ENCODE results near the gene MRPS11.
"Not testable (repeated sequence)": the region's sequence is repeated elsewhere in the genome, so short reads cannot be mapped to it uniquely, and the experiment has no call there.

The MRPS11 gene

GRCh38 chr15:88428805-88429605, 38.5 kb upstream of the MRPS11 start:
- TF ChIP-seq, protein P1, sequence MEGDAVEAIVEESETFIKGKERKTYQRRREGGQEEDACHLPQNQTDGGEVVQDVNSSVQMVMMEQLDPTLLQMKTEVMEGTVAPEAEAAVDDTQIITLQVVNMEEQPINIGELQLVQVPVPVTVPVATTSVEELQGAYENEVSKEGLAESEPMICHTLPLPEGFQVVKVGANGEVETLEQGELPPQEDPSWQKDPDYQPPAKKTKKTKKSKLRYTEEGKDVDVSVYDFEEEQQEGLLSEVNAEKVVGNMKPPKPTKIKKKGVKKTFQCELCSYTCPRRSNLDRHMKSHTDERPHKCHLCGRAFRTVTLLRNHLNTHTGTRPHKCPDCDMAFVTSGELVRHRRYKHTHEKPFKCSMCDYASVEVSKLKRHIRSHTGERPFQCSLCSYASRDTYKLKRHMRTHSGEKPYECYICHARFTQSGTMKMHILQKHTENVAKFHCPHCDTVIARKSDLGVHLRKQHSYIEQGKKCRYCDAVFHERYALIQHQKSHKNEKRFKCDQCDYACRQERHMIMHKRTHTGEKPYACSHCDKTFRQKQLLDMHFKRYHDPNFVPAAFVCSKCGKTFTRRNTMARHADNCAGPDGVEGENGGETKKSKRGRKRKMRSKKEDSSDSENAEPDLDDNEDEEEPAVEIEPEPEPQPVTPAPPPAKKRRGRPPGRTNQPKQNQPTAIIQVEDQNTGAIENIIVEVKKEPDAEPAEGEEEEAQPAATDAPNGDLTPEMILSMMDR (IDR thresholded peaks at IDR 0.05; ENCODE audit: poor library complexity, severe bottlenecking): no peak

DNA sequence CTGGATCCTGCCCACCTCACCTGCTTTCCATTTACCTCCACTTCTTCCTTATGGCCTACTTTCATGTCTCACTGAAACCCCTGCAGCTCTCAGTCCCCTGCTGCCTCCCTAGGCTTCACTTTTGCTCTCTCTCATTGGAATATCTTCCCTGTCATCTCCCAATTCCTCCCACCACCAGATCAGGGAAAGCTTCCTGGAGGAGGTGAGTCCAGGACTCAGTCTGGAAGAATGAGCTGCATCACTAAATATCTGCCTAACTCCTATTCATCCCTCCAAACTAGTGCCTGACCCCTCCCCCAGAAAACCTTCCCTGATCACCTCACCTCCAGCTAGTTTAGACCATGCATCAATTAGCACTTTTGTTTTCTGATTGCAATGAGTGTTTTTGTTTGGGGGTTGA, 37.5 kb upstream of the MRPS11 start:
- ATAC-seq (ENCODE audit: low read depth) (no peak), DNase-seq (ENCODE audit: low spot score) (no peak)
- H3K27ac ChIP-seq (ENCODE audit: poor library complexity, severe bottlenecking): no peak overlapping the region
- no peaks in the 10 kb centered on the region for H3K9me3 ChIP-seq (ENCODE audit: severe bottlenecking)
- H3K27me3 ChIP-seq (ENCODE audit: insufficient read depth, poor library complexity, severe bottlenecking): peaks cover 50% of the 10 kb centered on the region
- no peak overlapping the region for H3K4me3 ChIP-seq (ENCODE audit: severe bottlenecking)
- TF ChIP-seq, protein P1 (IDR thresholded peaks at IDR 0.05; ENCODE audit: poor library complexity, severe bottlenecking): no peak
- no peaks in the 10 kb centered on the region for H3K4me1 ChIP-seq (ENCODE audit: insufficient read depth, poor library complexity, severe bottlenecking)
- no peaks in the 10 kb centered on the region for H3K36me3 ChIP-seq (ENCODE audit: low read depth)

More at GRCh38 chr15:88428805-88429605, 38.5 kb upstream of the MRPS11 start:
- no peaks in the 10 kb centered on the region for H3K4me1 ChIP-seq (ENCODE audit: insufficient read depth, poor library complexity, severe bottlenecking)
- H3K36me3 ChIP-seq (ENCODE audit: low read depth): no peaks in the 10 kb centered on the region
- no peak overlapping the region for H3K4me3 ChIP-seq (ENCODE audit: severe bottlenecking)
- DNase-seq (ENCODE audit: low spot score): no peak
- no peak for ATAC-seq (ENCODE audit: low read depth)
- no peaks in the 10 kb centered on the region for H3K9me3 ChIP-seq (ENCODE audit: severe bottlenecking)
- peaks cover 42% of the 10 kb centered on the region for H3K27me3 ChIP-seq (ENCODE audit: insufficient read depth, poor library complexity, severe bottlenecking)
- no peak overlapping the region for H3K27ac ChIP-seq (ENCODE audit: poor library complexity, severe bottlenecking)

DNA sequence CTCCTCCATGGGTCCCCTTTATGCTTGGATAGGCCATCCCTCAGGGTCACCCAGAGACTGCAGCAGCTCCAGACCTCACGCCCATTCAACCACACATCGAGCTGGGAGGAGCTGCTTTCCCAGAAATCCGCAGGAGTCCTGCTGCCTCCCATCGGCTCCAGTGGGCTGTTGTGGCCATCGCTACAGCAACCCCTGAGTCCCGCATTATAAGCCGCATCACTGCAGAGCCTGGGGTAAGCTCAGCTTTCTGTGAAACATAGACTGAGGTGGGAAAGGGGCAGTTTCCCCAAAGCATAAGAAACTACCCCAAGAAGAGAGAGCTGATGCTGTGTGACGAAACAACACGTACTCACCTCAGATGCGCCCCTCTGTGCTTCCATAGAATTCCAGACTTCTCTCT, 36.1 kb upstream of the MRPS11 start:
- H3K9me3 ChIP-seq (ENCODE audit: severe bottlenecking): no peaks in the 10 kb centered on the region
- H3K27me3 ChIP-seq (ENCODE audit: insufficient read depth, poor library complexity, severe bottlenecking): peaks cover 40% of the 10 kb centered on the region
- ATAC-seq (ENCODE audit: low read depth) (no peak), DNase-seq (ENCODE audit: low spot score) (no peak)
- no peaks in the 10 kb centered on the region for H3K36me3 ChIP-seq (ENCODE audit: low read depth)
- TF ChIP-seq, protein P1 (IDR thresholded peaks at IDR 0.05; ENCODE audit: poor library complexity, severe bottlenecking): no peak
- H3K4me3 ChIP-seq (ENCODE audit: severe bottlenecking): no peak overlapping the region
- H3K27ac ChIP-seq (ENCODE audit: poor library complexity, severe bottlenecking): no peak overlapping the region
- no peaks in the 10 kb centered on the region for H3K4me1 ChIP-seq (ENCODE audit: insufficient read depth, poor library complexity, severe bottlenecking)

- no peaks in the 10 kb centered on the region for H3K36me3 ChIP-seq (ENCODE audit: low read depth)
- peaks cover 23% of the 10 kb centered on the region for H3K27me3 ChIP-seq (ENCODE audit: insufficient read depth, poor library complexity, severe bottlenecking)
- no peaks in the 10 kb centered on the region for H3K9me3 ChIP-seq (ENCODE audit: severe bottlenecking)
- no peak overlapping the region for H3K27ac ChIP-seq (ENCODE audit: poor library complexity, severe bottlenecking)
- no peaks in the 10 kb centered on the region for H3K4me1 ChIP-seq (ENCODE audit: insufficient read depth, poor library complexity, severe bottlenecking)
- TF ChIP-seq, protein P1 (IDR thresholded peaks at IDR 0.05; ENCODE audit: poor library complexity, severe bottlenecking): no peak
- ATAC-seq (ENCODE audit: low read depth): no peak
- no peak overlapping the region for H3K4me3 ChIP-seq (ENCODE audit: severe bottlenecking)
- DNase-seq (ENCODE audit: low spot score): no peak
Observed at GRCh38 chr15:88433046-88433685, 34.3 kb upstream of the MRPS11 start.

DNA sequence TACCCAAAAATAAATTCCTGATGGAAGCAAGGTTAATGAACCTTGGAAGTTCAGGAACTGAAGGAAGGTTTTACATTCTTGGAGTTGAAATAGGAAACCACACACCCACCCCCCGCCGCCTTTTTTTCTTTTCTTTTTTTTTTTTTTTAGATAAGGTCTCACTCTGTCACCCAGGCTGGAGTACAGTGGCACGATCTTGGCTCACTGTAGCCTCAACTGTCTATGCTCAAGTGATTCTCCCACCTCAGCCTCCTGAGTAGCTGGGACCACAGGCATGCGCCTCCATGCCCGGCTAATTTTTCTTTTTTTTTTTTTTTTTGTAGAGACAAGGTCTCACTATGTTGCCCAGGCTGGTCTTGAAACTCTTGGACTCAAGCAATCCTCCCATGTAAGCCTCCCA, 33.4 kb upstream of the MRPS11 start:
- H3K4me3 ChIP-seq (ENCODE audit: severe bottlenecking); ATAC-seq (ENCODE audit: low read depth); H3K4me1 ChIP-seq (ENCODE audit: insufficient read depth, poor library complexity, severe bottlenecking); DNase-seq (ENCODE audit: low spot score); H3K36me3 ChIP-seq (ENCODE audit: low read depth); H3K9me3 ChIP-seq (ENCODE audit: severe bottlenecking); H3K27ac ChIP-seq (ENCODE audit: poor library complexity, severe bottlenecking): not testable (repeated sequence)
- peaks cover 14% of the 10 kb centered on the region for H3K27me3 ChIP-seq (ENCODE audit: insufficient read depth, poor library complexity, severe bottlenecking)

All from RWPE2 (cell line).